SK-MEL-5 (cell line): ENCODE data around the gene MINAR2. TPM values are rescaled to one million over a fixed set of nuclear protein-coding genes. Genes with fewer than 3 reads are reported as not detected.
A peak's percentile ranks its signal among the peaks of the same experiment; 100 is the strongest.

Experiments
- DNase-seq: peaks from one replicate; pipeline ENCODE4 v3.0.0-alpha.2; 2016; ENCODE audit warnings: low read depth, low spot score
- in situ Hi-C: cut with HindIII; loops from 2 replicates; pipeline ENCODE4 v1.10.0; 2016; ENCODE audit warnings: low sequenced_read_pairs, high pct_unique_total_duplicates, low pct_unique_long_range_greater_than_20kb
- polyA plus RNA-seq, 2 experiments: library from polyadenylated mRNA; depleted of rRNA; stranded (reverse); fragments of >200 nt; gene quantifications; 2 replicates each; pipeline ENCODE4 v1.2.3, GENCODE V29; 2015
- total RNA-seq: library from RNA; depleted of rRNA; stranded (reverse); fragments of >200 nt; shearing (Covaris generic); gene quantifications from 2 replicates; pipeline ENCODE4 v1.2.3, GENCODE V29; 2014; rRNA removed

The MINAR2 gene
- not detected in 2 replicates for total RNA-seq
- not detected in 2 replicates for polyA plus RNA-seq (2015; cell fraction: cytosol; rRNA removed)
- polyA plus RNA-seq (2015; cell fraction: nucleus; rRNA removed): not detected in 2 replicates

DNA sequence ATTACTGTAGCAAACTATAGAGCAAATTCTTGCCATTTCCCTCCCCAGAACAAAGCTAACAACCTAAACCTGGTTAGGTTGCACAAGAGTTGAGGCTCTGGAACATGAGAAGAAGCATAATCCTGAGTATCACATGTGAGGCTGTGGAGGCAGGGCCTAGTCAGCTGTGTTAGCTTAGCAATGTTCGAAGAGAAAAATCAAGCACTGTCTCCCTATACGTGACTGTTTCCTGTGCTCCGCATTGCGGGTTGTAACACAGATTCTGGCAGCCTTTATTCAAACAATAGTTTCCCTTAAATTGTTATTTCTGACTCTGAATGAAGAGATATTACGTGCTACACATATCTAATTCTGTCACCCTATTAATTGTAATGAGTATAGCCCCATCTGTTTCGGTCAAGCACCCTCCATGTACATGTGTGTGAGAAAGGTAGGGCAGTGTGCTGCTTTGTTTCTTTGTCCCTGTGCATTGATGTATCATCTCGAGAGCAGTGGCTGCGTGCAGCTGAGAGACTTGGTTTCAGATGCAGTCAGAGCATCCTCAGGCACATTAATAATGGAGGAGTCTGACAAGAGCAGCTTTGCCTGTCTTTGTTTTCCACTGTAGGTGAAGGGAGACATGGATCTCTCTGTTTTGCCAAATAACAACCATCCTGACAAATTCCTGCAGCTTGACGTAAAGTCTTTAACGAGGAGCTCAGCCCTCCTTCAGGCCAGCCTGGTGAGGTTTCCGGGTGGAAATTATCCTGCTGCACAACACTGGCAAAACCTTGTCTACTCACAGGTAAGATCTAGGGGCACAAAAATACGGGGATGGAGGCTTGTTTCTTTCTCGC lies at the start of gene MINAR2:
TSS of gene MINAR2 (plus strand) at position 523 of the 836 bp plus-strand sequence. CDS start at position 620, 97 bp downstream.
- no peak for DNase-seq
- in situ Hi-C loops: no loop called here

DNA sequence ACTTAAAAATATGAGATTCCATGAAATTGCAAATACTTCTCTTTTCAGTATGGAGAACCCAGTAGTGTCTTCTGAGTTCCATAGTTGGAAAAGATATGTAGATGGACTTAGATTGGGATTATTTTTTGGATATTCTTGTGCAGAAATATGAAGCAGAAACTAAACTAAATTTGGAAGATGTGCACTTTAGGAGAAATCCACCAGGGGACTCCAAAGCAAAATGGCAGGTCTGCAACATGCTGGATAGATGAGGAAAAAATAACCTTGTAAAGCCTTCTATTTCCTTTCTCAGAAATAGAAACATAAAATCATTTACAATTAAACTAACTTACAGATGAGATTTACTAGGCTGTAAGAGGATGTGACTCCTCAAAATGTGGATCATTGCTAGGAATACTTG lies 49.2 kb upstream of the MINAR2 start:
- peak; percentile 21 for DNase-seq
- in situ Hi-C loops: no loop called here

DNA sequence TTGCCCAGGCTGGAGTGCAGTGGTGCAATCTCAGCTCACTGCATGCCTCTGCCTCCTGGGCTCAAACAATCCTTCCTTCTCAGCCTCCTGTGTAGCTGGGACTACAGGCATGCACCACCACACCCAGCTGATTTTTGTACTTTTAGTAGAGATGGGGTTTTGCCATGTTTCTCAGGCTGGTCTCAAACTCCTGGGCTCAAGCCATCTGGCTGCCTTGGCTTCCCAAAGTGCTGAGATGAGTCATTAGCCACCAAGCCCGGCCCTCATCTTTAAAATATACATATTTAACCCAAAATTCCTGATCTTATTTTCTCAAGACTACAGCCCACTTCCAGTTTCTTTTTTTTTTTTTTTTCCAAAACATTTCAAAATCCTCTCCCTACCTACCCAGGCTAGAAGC lies 31.7 kb upstream of the MINAR2 start:
- in situ Hi-C loops: no loop called here
- no peak for DNase-seq

DNA sequence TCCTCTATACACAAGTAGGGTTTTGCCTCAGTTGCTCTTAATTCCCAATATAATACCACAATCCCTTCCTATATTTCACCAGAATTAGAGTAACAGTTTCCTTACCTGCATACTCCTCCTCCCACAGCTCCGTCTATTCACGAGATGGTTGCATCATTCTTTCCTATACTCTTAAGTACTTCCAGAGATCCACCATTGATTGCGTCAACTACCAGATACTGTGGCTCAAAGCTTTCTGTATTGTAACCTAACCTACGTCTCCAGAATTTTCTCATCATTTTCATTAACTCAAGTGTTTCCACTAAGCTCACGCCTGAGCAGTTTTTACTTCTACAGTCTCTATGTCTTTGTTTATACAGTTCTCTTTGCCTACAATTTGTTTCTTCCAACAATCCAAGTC lies 31.2 kb upstream of the MINAR2 start:
- DNase-seq: no peak
- in situ Hi-C loops: no loop called here

- DNase-seq: no peak
These were observed 30.1 kb upstream of the MINAR2 start for GRCh38 chr5:129717751-129718310.

GRCh38 chr5:129718471-129719090 lies 29.3 kb upstream of the MINAR2 start:
- DNase-seq: no peak
- in situ Hi-C loops: no loop called here

More at GRCh38 chr5:129717751-129718310, 30.1 kb upstream of the MINAR2 start:
- in situ Hi-C loops: no loop called here

- no peak for DNase-seq
- in situ Hi-C loops: no loop called here
These were observed 23.7 kb upstream of the MINAR2 start for GRCh38 chr5:129724222-129724621.

- in situ Hi-C loops: no loop called here
- DNase-seq: no peak
These were observed 23.2 kb upstream of the MINAR2 start for GRCh38 chr5:129724647-129725046.

- in situ Hi-C loops: no loop called here
- no peak for DNase-seq
These were observed 8.1 kb upstream of the MINAR2 start for GRCh38 chr5:129739773-129740172.

GRCh38 chr5:129743541-129744187 lies 4.2 kb upstream of the MINAR2 start:
- no peak for DNase-seq
- in situ Hi-C loops: no loop called here

DNA sequence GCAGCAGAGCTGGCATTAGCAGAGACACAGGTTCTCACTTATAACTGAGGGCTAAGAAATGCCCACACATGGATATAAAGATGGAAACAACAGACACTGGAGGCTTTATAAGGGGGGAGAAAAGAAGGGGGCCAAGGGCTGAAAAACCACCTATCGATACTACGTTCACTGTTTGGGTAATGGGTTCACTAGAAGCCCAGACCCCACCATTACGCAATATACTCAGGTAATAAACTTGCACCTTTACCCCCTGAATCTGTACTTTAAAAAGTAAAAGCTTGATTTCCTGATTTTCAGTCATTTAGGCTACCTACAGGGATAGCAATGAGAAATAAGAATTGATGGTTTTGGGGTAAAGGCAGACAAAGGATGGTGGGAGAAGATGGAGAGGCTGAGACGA lies 1.9 kb upstream of the MINAR2 start:
- in situ Hi-C loops: no loop called here
- DNase-seq: no peak

- in situ Hi-C loops: no loop called here
- no peak for DNase-seq
These were observed 1.0 kb upstream of the MINAR2 start for GRCh38 chr5:129746876-129747275.

GRCh38 chr5:129748913-129749880 lies 1.3 kb downstream of the MINAR2 start:
- in situ Hi-C loops: no loop called here
- DNase-seq: no peak

GRCh38 chr5:129760636-129761325 lies 12.9 kb downstream of the MINAR2 start:
- in situ Hi-C loops: loop anchor here (25.0 kb wide), 1 partner anchor 98 kb away; no protein-coding TSS in a partner anchor
- no peak for DNase-seq

DNA sequence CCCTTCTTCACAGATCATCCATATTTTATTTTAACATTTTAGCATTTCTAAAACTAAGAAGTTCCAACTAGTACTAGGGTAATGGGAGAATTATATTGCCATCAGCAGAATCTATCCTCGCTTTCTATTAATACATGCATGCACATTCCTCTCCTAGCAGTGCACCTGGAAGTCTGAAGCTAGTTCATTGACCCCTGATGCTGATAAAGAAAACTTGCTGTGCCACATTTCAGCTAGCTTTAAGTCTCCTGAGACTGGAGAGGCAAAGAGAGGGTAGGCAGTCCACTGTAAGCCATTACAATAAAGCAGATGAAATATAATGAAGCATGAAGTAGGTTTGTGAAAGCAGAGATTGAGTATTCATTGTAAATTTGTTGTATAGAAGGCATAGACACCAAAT lies 15.8 kb downstream of the MINAR2 start:
- in situ Hi-C loops: loop anchor here (25.0 kb wide), 1 partner anchor 101 kb away; no protein-coding TSS in a partner anchor
- no peak for DNase-seq

DNA sequence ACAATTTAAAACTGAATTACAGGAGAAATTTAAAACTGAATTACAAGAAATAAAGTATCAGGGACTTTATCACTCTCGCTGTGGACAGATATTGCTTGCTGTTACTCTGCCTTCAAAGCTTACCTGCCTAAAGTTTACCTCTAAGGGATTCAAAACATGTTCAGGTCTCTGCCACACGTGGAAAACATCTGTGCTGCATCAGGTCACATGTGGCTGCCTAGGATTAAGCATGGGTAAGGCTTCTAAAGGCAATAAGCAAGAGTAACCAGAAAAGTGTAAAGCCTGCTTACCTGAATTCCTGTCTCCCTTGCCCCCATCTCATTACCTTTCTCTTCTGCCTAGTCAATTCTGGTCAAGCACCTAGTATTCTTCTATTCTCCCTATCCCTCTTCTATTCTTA lies 18.9 kb downstream of the MINAR2 start:
- in situ Hi-C loops: loop anchor here (25.0 kb wide), 1 partner anchor 104 kb away; no protein-coding TSS in a partner anchor
- DNase-seq: no peak
